ENCODE measurements around the gene CLECL1.

The CLECL1 gene

GRCh38 chr12:9773216-9773877 is 40.5 kb upstream of the CLECL1 start:
- TF ChIP-seq POLR2AphosphoS5 (IDR thresholded peaks at IDR 0.05; ENCODE audit: low read depth, low read length) (no peak), TAF1 (IDR thresholded peaks at IDR 0.05; ENCODE audit: borderline replicate concordance, insufficient read depth, low read length) (no peak), FOXP2 (optimal IDR thresholded peaks at IDR 0.05; ENCODE audit: borderline replicate concordance, extremely low read depth, extremely low read length, insufficient read depth) (no peak), REST (IDR thresholded peaks at IDR 0.05; ENCODE audit: insufficient read depth in 1 of 2, low read depth in 2 of 2, low read length in 2 of 2) (no peak), SIN3A (IDR thresholded peaks at IDR 0.05; ENCODE audit: borderline replicate concordance, insufficient read depth, low read length) (no peak)

- TF ChIP-seq SIN3A (IDR thresholded peaks at IDR 0.05; ENCODE audit: borderline replicate concordance, insufficient read depth, low read length) (no peak), REST (IDR thresholded peaks at IDR 0.05; ENCODE audit: insufficient read depth in 1 of 2, low read depth in 2 of 2, low read length in 2 of 2) (no peak), FOXP2 (optimal IDR thresholded peaks at IDR 0.05; ENCODE audit: borderline replicate concordance, extremely low read depth, extremely low read length, insufficient read depth) (no peak), POLR2AphosphoS5 (IDR thresholded peaks at IDR 0.05; ENCODE audit: low read depth, low read length) (no peak), TAF1 (IDR thresholded peaks at IDR 0.05; ENCODE audit: borderline replicate concordance, insufficient read depth, low read length) (no peak)
Observed at GRCh38 chr12:9763025-9763424, 30.1 kb upstream of the CLECL1 start.

GRCh38 chr12:9762369-9762768 is 29.5 kb upstream of the CLECL1 start:
- TF ChIP-seq FOXP2 (optimal IDR thresholded peaks at IDR 0.05; ENCODE audit: borderline replicate concordance, extremely low read depth, extremely low read length, insufficient read depth) (no peak), REST (IDR thresholded peaks at IDR 0.05; ENCODE audit: insufficient read depth in 1 of 2, low read depth in 2 of 2, low read length in 2 of 2) (no peak), SIN3A (IDR thresholded peaks at IDR 0.05; ENCODE audit: borderline replicate concordance, insufficient read depth, low read length) (no peak), TAF1 (IDR thresholded peaks at IDR 0.05; ENCODE audit: borderline replicate concordance, insufficient read depth, low read length) (no peak), POLR2AphosphoS5 (IDR thresholded peaks at IDR 0.05; ENCODE audit: low read depth, low read length) (no peak)

GRCh38 chr12:9761419-9761781 is 28.5 kb upstream of the CLECL1 start:
- TF ChIP-seq POLR2AphosphoS5 (IDR thresholded peaks at IDR 0.05; ENCODE audit: low read depth, low read length) (no peak), TAF1 (IDR thresholded peaks at IDR 0.05; ENCODE audit: borderline replicate concordance, insufficient read depth, low read length) (no peak), REST (IDR thresholded peaks at IDR 0.05; ENCODE audit: insufficient read depth in 1 of 2, low read depth in 2 of 2, low read length in 2 of 2) (no peak), FOXP2 (optimal IDR thresholded peaks at IDR 0.05; ENCODE audit: borderline replicate concordance, extremely low read depth, extremely low read length, insufficient read depth) (no peak), SIN3A (IDR thresholded peaks at IDR 0.05; ENCODE audit: borderline replicate concordance, insufficient read depth, low read length) (no peak)
